Left colon (tissue), 2 donors: ENCODE data around the gene AGXT2. TPM values are rescaled to one million over a fixed set of nuclear protein-coding genes. Genes with fewer than 3 reads are reported as not detected.
"Not testable (repeated sequence)": the region's sequence is repeated elsewhere in the genome, so short reads cannot be mapped to it uniquely, and the experiment has no call there.

ENCODE experiments used
- ATAC-seq: fragments of 200-7000 bp; cut with Tn5 transposase; one replicate; pipeline ENCODE4 v1.9.1; 2020; ENCODE audit warnings: mild to moderate bottlenecking, moderate library complexity
- DNase-seq, 2 donors: peaks; one replicate each; pipeline ENCODE4 v3.0.0-alpha.2; 2020
- intact Hi-C, 2 donors: fragments of 100-400 bp; cut with DNase I in 1 of 2; cut with micrococcal nuclease in 1 of 2; formaldehyde crosslinking; loops; one replicate each; pipeline versions ENCODE4 v1.11.2 to v1.14.0; 2022; cut with DNase I, micrococcal nuclease
- total RNA-seq, 2 donors: library from RNA; stranded (reverse); fragmentation: NEBNext Ultra II Directional; extraction: Animal tissue kit (Norgen Biotek cat#: 25700); gene quantifications; one replicate each; pipeline ENCODE4 v1.2.1, GENCODE V29; 2021
- donor health status: DM: no; HTN: no; CAD: no.
- donor health status: DM: yes; HTN: yes; CAD: no.

AGXT2 gene
- total RNA-seq, 2 donors from 2014 or later = not detected

GRCh38 chr5:34991486-34992238, 56.1 kb downstream of the AGXT2 start:
- ATAC-seq = no peak
- no peak for DNase-seq
- intact Hi-C loops = no loop called here

- intact Hi-C loops = no loop called here
- ATAC-seq (no peak), DNase-seq (no peak)
Observed at GRCh38 chr5:34986965-34987364, 60.8 kb downstream of the AGXT2 start.

GRCh38 chr5:34982823-34983222, 64.9 kb downstream of the AGXT2 start:
- intact Hi-C loops = no loop called here
- DNase-seq (no peak), ATAC-seq (no peak)

GRCh38 chr5:34978681-34979080, 69.1 kb downstream of the AGXT2 start:
- DNase-seq (no peak), ATAC-seq (no peak)
- intact Hi-C loops = no loop called here

GRCh38 chr5:34977934-34978613, 69.7 kb downstream of the AGXT2 start:
- DNase-seq (no peak), ATAC-seq (no peak)
- intact Hi-C loops = no loop called here

- no peak for ATAC-seq
- intact Hi-C loops = no loop called here
- DNase-seq = no peak
Observed at GRCh38 chr5:34976347-34976746, 71.4 kb downstream of the AGXT2 start.

- intact Hi-C loops, ATAC-seq, DNase-seq: not testable (repeated sequence)
Observed at GRCh38 chr5:34971655-34972054, 76.1 kb downstream of the AGXT2 start.

GRCh38 chr5:34970552-34970951, 77.2 kb downstream of the AGXT2 start:
- DNase-seq = no peak
- ATAC-seq = no peak
- intact Hi-C loops = no loop called here

- intact Hi-C loops = no loop called here
- DNase-seq (no peak), ATAC-seq (no peak)
Observed at GRCh38 chr5:34968258-34968657, 79.5 kb downstream of the AGXT2 start.

- ATAC-seq (no peak), DNase-seq (no peak)
- intact Hi-C loops = no loop called here
Observed at GRCh38 chr5:34967540-34967939, 80.2 kb downstream of the AGXT2 start.

GRCh38 chr5:34959323-34959722, 88.4 kb downstream of the AGXT2 start:
- ATAC-seq = no peak
- intact Hi-C loops = no loop called here

GRCh38 chr5:34957857-34958690, 89.7 kb downstream of the AGXT2 start:
- ATAC-seq = peak; percentile 63
- DNase-seq = peak in 1 of 2 donors; percentile 10
- intact Hi-C loops = no loop called here

More at GRCh38 chr5:34959323-34959722, 88.4 kb downstream of the AGXT2 start:
- DNase-seq = no peak

GRCh38 chr5:34957321-34957720, 90.4 kb downstream of the AGXT2 start:
- intact Hi-C loops = no loop called here
- ATAC-seq = no peak
- no peak for DNase-seq

Other genes with a start within 250 kb of the AGXT2 start
- under 1 TPM in 1 of 2 donors, not detected in 1; 0.12 TPM for gene TTC23L, start 208.8 kb downstream of the AGXT2 start, total RNA-seq
- gene RAD1, start 132.4 kb downstream of the AGXT2 start, total RNA-seq = 10 to 100 TPM; 12.3 to 12.8 TPM
- gene BRIX1, start 132.2 kb downstream of the AGXT2 start, total RNA-seq = 10 to 100 TPM; 11.2 to 13.8 TPM
- gene DNAJC21, start 118.4 kb downstream of the AGXT2 start, total RNA-seq = 10 to 100 TPM; 37.9 to 40.0 TPM
- 10 to 100 TPM; 28.6 to 41.9 TPM for gene PRLR, start 182.5 kb upstream of the AGXT2 start, total RNA-seq